ENCODE data around the gene CST5. TPM values are rescaled to one million over a fixed set of nuclear protein-coding genes. Genes with fewer than 3 reads are reported as not detected.

CST5 gene
- total RNA-seq, 1 donor from 2014 or later: 0.50 TPM

- no peaks in the 10 kb centered on the region for H3K27me3 ChIP-seq (ENCODE audit: insufficient read depth, low read length)
- H4K20me1 ChIP-seq (ENCODE audit: insufficient read depth, low read length): no peaks in the 10 kb centered on the region
- no peaks in the 10 kb centered on the region for H3K9me3 Mint-ChIP-seq (ENCODE audit: unreplicated experiment)
- no peak for DNase-seq (ENCODE audit: low read depth)
- peaks cover 20% of the 10 kb centered on the region for H3K27me3 Mint-ChIP-seq (ENCODE audit: low read depth, unreplicated experiment)
- FAIRE-seq: no peak
- peaks cover 4% of the 10 kb centered on the region for H3K36me3 Mint-ChIP-seq (ENCODE audit: low read depth, unreplicated experiment)
- no peak overlapping the region for H3K4me3 ChIP-seq (ENCODE audit: insufficient read depth, low read depth, low read length)
- H3K9me3 ChIP-seq (ENCODE audit: insufficient read depth, low read depth, low read length): no peaks in the 10 kb centered on the region
- peaks cover 6% of the 10 kb centered on the region for H3K4me1 Mint-ChIP-seq (ENCODE audit: low read depth, unreplicated experiment)
- H3K27ac ChIP-seq (ENCODE audit: low read depth, low read length): no peak overlapping the region
- H3K79me2 ChIP-seq (ENCODE audit: insufficient read depth, low read length): no peaks in the 10 kb centered on the region
- H3K4me3 Mint-ChIP-seq (ENCODE audit: unreplicated experiment): no peak overlapping the region
- no peak overlapping the region for H3K9ac ChIP-seq (ENCODE audit: low read length)
- H3K27ac Mint-ChIP-seq (ENCODE audit: unreplicated experiment): peak overlapping the region; percentile 53
- TF ChIP-seq CTCF (IDR thresholded peaks at IDR 0.05; ENCODE audit: insufficient read depth, low read depth, low read length) (no peak), EZH2 (IDR thresholded peaks at IDR 0.05; ENCODE audit: insufficient read depth, low read length) (no peak)
- H3K4me2 ChIP-seq (ENCODE audit: low read length): no peak overlapping the region
- H2AFZ ChIP-seq (ENCODE audit: low read depth, low read length): no peak overlapping the region
- no peaks in the 10 kb centered on the region for H3K36me3 ChIP-seq (ENCODE audit: insufficient read depth, low read length)
- no peaks in the 10 kb centered on the region for H3K4me1 ChIP-seq (ENCODE audit: insufficient read depth, low read length)
Measured at GRCh38 chr20:23857962-23858595, 21.5 kb downstream of the CST5 start.

GRCh38 chr20:23856736-23857135 lies 22.8 kb downstream of the CST5 start:
- TF ChIP-seq EZH2 (IDR thresholded peaks at IDR 0.05; ENCODE audit: insufficient read depth, low read length) (no peak), CTCF (IDR thresholded peaks at IDR 0.05; ENCODE audit: insufficient read depth, low read depth, low read length) (no peak)
- DNase-seq (ENCODE audit: low read depth): no peak
- Histone ChIP-seq H3K9ac (ENCODE audit: low read length) (no peak overlapping the region), H3K79me2 (ENCODE audit: insufficient read depth, low read length) (no peaks in the 10 kb centered on the region), H3K27ac (ENCODE audit: low read depth, low read length) (no peak overlapping the region), H3K27me3 (ENCODE audit: insufficient read depth, low read length) (no peaks in the 10 kb centered on the region), H3K36me3 (ENCODE audit: insufficient read depth, low read length) (no peaks in the 10 kb centered on the region), H3K9me3 (ENCODE audit: insufficient read depth, low read depth, low read length) (no peaks in the 10 kb centered on the region), H4K20me1 (ENCODE audit: insufficient read depth, low read length) (no peaks in the 10 kb centered on the region), H3K4me2 (ENCODE audit: low read length) (no peak overlapping the region), H3K4me1 (ENCODE audit: insufficient read depth, low read length) (no peaks in the 10 kb centered on the region), H3K4me3 (ENCODE audit: insufficient read depth, low read depth, low read length) (no peak overlapping the region), H2AFZ (ENCODE audit: low read depth, low read length) (no peak overlapping the region)
- no peak overlapping the region for H3K27ac Mint-ChIP-seq (ENCODE audit: unreplicated experiment)
- peaks cover 20% of the 10 kb centered on the region for H3K27me3 Mint-ChIP-seq (ENCODE audit: low read depth, unreplicated experiment)
- H3K9me3 Mint-ChIP-seq (ENCODE audit: unreplicated experiment): no peaks in the 10 kb centered on the region
- H3K4me3 Mint-ChIP-seq (ENCODE audit: unreplicated experiment): no peak overlapping the region
- H3K36me3 Mint-ChIP-seq (ENCODE audit: low read depth, unreplicated experiment): peaks cover 4% of the 10 kb centered on the region
- FAIRE-seq: no peak
- peaks cover 17% of the 10 kb centered on the region for H3K4me1 Mint-ChIP-seq (ENCODE audit: low read depth, unreplicated experiment)

GRCh38 chr20:23856226-23856625 lies 23.3 kb downstream of the CST5 start:
- H3K4me2 ChIP-seq (ENCODE audit: low read length): no peak overlapping the region
- Mint-ChIP-seq H3K4me1 (ENCODE audit: low read depth, unreplicated experiment) (peaks cover 20% of the 10 kb centered on the region), H3K36me3 (ENCODE audit: low read depth, unreplicated experiment) (peaks cover 4% of the 10 kb centered on the region), H3K4me3 (ENCODE audit: unreplicated experiment) (no peak overlapping the region), H3K27me3 (ENCODE audit: low read depth, unreplicated experiment) (peaks cover 20% of the 10 kb centered on the region), H3K27ac (ENCODE audit: unreplicated experiment) (no peak overlapping the region), H3K9me3 (ENCODE audit: unreplicated experiment) (no peaks in the 10 kb centered on the region)
- H3K36me3 ChIP-seq (ENCODE audit: insufficient read depth, low read length): no peaks in the 10 kb centered on the region
- DNase-seq (ENCODE audit: low read depth) (no peak), FAIRE-seq (no peak)
- H3K9me3 ChIP-seq (ENCODE audit: insufficient read depth, low read depth, low read length): no peaks in the 10 kb centered on the region
- no peaks in the 10 kb centered on the region for H3K27me3 ChIP-seq (ENCODE audit: insufficient read depth, low read length)
- no peak overlapping the region for H2AFZ ChIP-seq (ENCODE audit: low read depth, low read length)
- H3K4me3 ChIP-seq (ENCODE audit: insufficient read depth, low read depth, low read length): no peak overlapping the region
- H4K20me1 ChIP-seq (ENCODE audit: insufficient read depth, low read length): no peaks in the 10 kb centered on the region
- TF ChIP-seq CTCF (IDR thresholded peaks at IDR 0.05; ENCODE audit: insufficient read depth, low read depth, low read length) (no peak), EZH2 (IDR thresholded peaks at IDR 0.05; ENCODE audit: insufficient read depth, low read length) (no peak)
- no peak overlapping the region for H3K27ac ChIP-seq (ENCODE audit: low read depth, low read length)
- no peak overlapping the region for H3K9ac ChIP-seq (ENCODE audit: low read length)
- no peaks in the 10 kb centered on the region for H3K4me1 ChIP-seq (ENCODE audit: insufficient read depth, low read length)
- no peaks in the 10 kb centered on the region for H3K79me2 ChIP-seq (ENCODE audit: insufficient read depth, low read length)
